Measurements from ENCODE around the gene PEMT.

The PEMT gene

DNA sequence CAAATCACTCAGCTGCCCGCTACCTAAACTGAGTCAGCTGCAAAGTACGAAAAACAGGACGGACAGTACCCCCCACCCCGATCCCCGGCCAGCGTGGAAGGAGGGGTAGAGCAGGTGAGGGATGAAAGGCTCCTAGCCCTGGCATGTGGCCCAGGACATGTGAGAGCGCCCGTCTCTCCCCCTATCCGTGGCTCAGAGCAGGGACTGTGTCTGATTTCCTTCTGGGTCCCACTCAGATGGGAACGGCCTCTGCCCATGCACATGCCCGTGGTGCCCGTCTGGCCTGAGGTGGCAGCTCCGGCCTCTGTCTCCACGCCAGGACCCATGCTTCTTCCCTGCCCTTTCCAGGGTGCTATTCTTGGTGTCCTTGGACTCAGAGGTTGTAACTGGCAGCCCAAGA is 65.1 kb downstream of the PEMT start:
- Histone ChIP-seq H3K79me2 (ENCODE audit: low read length) (no peaks in the 10 kb centered on the region), H3K36me3 (replicated peaks; ENCODE audit: insufficient read depth, low read length) (no peaks in the 10 kb centered on the region), H4K20me1 (ENCODE audit: insufficient read depth, low read length) (no peaks in the 10 kb centered on the region), H3K4me3 (ENCODE audit: low read length) (no peak overlapping the region), H3K27ac (ENCODE audit: low read length) (no peak overlapping the region), H3K9me2 (replicated peaks; ENCODE audit: insufficient read depth, low read length) (no peaks in the 10 kb centered on the region), H3K4me1 (ENCODE audit: low read length) (no peaks in the 10 kb centered on the region), H3K9ac (ENCODE audit: low read length) (no peak overlapping the region), H2AFZ (ENCODE audit: low read length) (no peak overlapping the region), H3K9me3 (replicated peaks; ENCODE audit: insufficient read depth, low read length) (no peaks in the 10 kb centered on the region), H3K4me2 (ENCODE audit: low read depth, low read length) (no peak overlapping the region), H3F3A (ENCODE audit: insufficient read depth, low read length) (no peaks in the 10 kb centered on the region), H3K27me3 (replicated peaks; ENCODE audit: insufficient read depth, low read length) (no peaks in the 10 kb centered on the region)
- no peak for DNase-seq
- no peak for TF ChIP-seq EZH2phosphoT487 (IDR thresholded peaks at IDR 0.05; ENCODE audit: low read length)
- no peak for TF ChIP-seq EZH2 (optimal IDR thresholded peaks at IDR 0.05; ENCODE audit: low read depth, low read length)
- TF ChIP-seq, protein P1, sequence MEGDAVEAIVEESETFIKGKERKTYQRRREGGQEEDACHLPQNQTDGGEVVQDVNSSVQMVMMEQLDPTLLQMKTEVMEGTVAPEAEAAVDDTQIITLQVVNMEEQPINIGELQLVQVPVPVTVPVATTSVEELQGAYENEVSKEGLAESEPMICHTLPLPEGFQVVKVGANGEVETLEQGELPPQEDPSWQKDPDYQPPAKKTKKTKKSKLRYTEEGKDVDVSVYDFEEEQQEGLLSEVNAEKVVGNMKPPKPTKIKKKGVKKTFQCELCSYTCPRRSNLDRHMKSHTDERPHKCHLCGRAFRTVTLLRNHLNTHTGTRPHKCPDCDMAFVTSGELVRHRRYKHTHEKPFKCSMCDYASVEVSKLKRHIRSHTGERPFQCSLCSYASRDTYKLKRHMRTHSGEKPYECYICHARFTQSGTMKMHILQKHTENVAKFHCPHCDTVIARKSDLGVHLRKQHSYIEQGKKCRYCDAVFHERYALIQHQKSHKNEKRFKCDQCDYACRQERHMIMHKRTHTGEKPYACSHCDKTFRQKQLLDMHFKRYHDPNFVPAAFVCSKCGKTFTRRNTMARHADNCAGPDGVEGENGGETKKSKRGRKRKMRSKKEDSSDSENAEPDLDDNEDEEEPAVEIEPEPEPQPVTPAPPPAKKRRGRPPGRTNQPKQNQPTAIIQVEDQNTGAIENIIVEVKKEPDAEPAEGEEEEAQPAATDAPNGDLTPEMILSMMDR (IDR thresholded peaks at IDR 0.05; ENCODE audit: low read length), result no peak

DNA sequence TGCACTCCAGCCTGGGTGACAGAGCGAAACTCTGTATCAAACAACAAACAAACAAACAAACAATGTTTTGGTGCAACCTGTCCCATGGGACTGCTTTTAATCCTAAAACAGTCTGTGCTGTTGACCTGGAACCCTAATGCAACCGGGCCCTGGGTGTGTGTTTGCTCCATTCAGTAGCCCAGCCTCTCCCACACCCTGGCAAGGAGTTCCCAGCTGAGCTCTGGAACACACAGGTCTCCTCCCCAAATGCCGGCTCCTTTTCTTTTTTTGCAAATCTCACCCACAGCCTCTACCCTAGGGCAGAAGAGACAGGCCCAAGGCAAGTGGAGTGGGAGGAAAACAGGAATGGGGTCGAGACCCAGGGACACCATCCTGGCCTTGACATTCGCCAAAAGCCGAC is 65.6 kb downstream of the PEMT start:
- no peaks in the 10 kb centered on the region for H3K9me3 ChIP-seq (replicated peaks; ENCODE audit: insufficient read depth, low read length)
- no peaks in the 10 kb centered on the region for H3F3A ChIP-seq (ENCODE audit: insufficient read depth, low read length)
- TF ChIP-seq EZH2 (optimal IDR thresholded peaks at IDR 0.05; ENCODE audit: low read depth, low read length), result no peak
- TF ChIP-seq, protein P1 (IDR thresholded peaks at IDR 0.05; ENCODE audit: low read length), result no peak
- TF ChIP-seq EZH2phosphoT487 (IDR thresholded peaks at IDR 0.05; ENCODE audit: low read length), result no peak
- H2AFZ ChIP-seq (ENCODE audit: low read length), result no peak overlapping the region
- H3K4me2 ChIP-seq (ENCODE audit: low read depth, low read length), result no peak overlapping the region
- H3K36me3 ChIP-seq (replicated peaks; ENCODE audit: insufficient read depth, low read length), result no peaks in the 10 kb centered on the region
- no peaks in the 10 kb centered on the region for H4K20me1 ChIP-seq (ENCODE audit: insufficient read depth, low read length)
- no peaks in the 10 kb centered on the region for H3K9me2 ChIP-seq (replicated peaks; ENCODE audit: insufficient read depth, low read length)
- H3K4me1 ChIP-seq (ENCODE audit: low read length), result no peaks in the 10 kb centered on the region
- H3K79me2 ChIP-seq (ENCODE audit: low read length), result no peaks in the 10 kb centered on the region
- no peak overlapping the region for H3K27ac ChIP-seq (ENCODE audit: low read length)
- no peak overlapping the region for H3K4me3 ChIP-seq (ENCODE audit: low read length)
- H3K27me3 ChIP-seq (replicated peaks; ENCODE audit: insufficient read depth, low read length), result no peaks in the 10 kb centered on the region
- no peak for DNase-seq
- no peak overlapping the region for H3K9ac ChIP-seq (ENCODE audit: low read length)

DNA sequence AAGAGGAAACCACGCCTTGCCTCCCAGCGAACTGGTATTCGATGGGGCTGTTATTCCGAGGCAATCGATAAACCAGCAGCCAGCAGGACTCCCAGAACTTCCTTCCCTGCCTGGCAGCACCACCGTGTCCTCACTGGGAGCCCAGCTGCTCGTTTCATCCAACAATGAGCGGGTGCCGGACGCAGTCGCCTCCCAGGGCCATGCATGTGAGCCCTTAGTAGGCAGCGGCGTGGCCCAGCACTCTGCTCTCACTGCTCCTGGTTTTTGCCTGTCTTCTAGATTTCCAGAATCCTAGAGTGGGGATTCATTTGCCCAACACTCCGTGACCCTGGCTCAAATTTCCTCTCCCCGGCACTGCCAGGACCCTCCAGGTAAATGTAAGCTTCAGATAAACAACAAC is 66.2 kb downstream of the PEMT start:
- Histone ChIP-seq H2AFZ (ENCODE audit: low read length) (no peak overlapping the region), H3K9me3 (replicated peaks; ENCODE audit: insufficient read depth, low read length) (no peaks in the 10 kb centered on the region), H3K27me3 (replicated peaks; ENCODE audit: insufficient read depth, low read length) (no peaks in the 10 kb centered on the region), H3K4me1 (ENCODE audit: low read length) (no peaks in the 10 kb centered on the region), H3K4me2 (ENCODE audit: low read depth, low read length) (no peak overlapping the region), H3K36me3 (replicated peaks; ENCODE audit: insufficient read depth, low read length) (no peaks in the 10 kb centered on the region), H3K79me2 (ENCODE audit: low read length) (no peaks in the 10 kb centered on the region), H4K20me1 (ENCODE audit: insufficient read depth, low read length) (no peaks in the 10 kb centered on the region), H3K27ac (ENCODE audit: low read length) (no peak overlapping the region), H3K4me3 (ENCODE audit: low read length) (no peak overlapping the region), H3K9me2 (replicated peaks; ENCODE audit: insufficient read depth, low read length) (no peaks in the 10 kb centered on the region), H3K9ac (ENCODE audit: low read length) (no peak overlapping the region), H3F3A (ENCODE audit: insufficient read depth, low read length) (no peaks in the 10 kb centered on the region)
- TF ChIP-seq EZH2phosphoT487 (IDR thresholded peaks at IDR 0.05; ENCODE audit: low read length), result no peak
- TF ChIP-seq, protein P1 (IDR thresholded peaks at IDR 0.05; ENCODE audit: low read length), result no peak
- no peak for TF ChIP-seq EZH2 (optimal IDR thresholded peaks at IDR 0.05; ENCODE audit: low read depth, low read length)
- no peak for DNase-seq

Measured in MM.1S (cell line).